NCI-H510A treated with DMSO at 0.1 percent for 48 hours (cell line): ENCODE measurements around the gene ESM1.
A peak's percentile ranks its signal among the peaks of the same experiment; 100 is the strongest.

Source experiments
- DNase-seq: peaks from one replicate; lab custom pipeline; 2025; lab: John Stamatoyannopoulos, UW

The ESM1 gene

GRCh38 chr5:54981928-54982327 is 3.5 kb downstream of the ESM1 start:
- DNase-seq, result no peak

- DNase-seq, result no peak
Observed at GRCh38 chr5:54975701-54976100, 9.7 kb downstream of the ESM1 start.

GRCh38 chr5:54969856-54970828 is 15.3 kb downstream of the ESM1 start:
- DNase-seq, result no peak

- DNase-seq, result no peak
Observed at GRCh38 chr5:54969242-54969641, 16.2 kb downstream of the ESM1 start.

- DNase-seq, result no peak
Observed at GRCh38 chr5:54965806-54966205, 19.6 kb downstream of the ESM1 start.

GRCh38 chr5:54964405-54964804 is 21.0 kb downstream of the ESM1 start:
- DNase-seq, result no peak

GRCh38 chr5:54959673-54960418 is 25.5 kb downstream of the ESM1 start:
- no peak for DNase-seq

GRCh38 chr5:54956922-54957321 is 28.5 kb downstream of the ESM1 start:
- no peak for DNase-seq

- no peak for DNase-seq
Observed at GRCh38 chr5:54947187-54947586, 38.2 kb downstream of the ESM1 start.

GRCh38 chr5:54946306-54946819 is 39.0 kb downstream of the ESM1 start:
- DNase-seq, result no peak

GRCh38 chr5:54944364-54944763 is 41.0 kb downstream of the ESM1 start:
- DNase-seq, result peak; percentile 1

GRCh38 chr5:54942064-54942778 is 43.2 kb downstream of the ESM1 start:
- no peak for DNase-seq

GRCh38 chr5:54936201-54936600 is 49.2 kb downstream of the ESM1 start:
- no peak for DNase-seq

GRCh38 chr5:54932789-54933188 is 52.6 kb downstream of the ESM1 start:
- DNase-seq, result no peak

GRCh38 chr5:54930736-54931135 is 54.7 kb downstream of the ESM1 start:
- no peak for DNase-seq
